Lower leg skin (tissue), 4 donors: ENCODE results near the gene SNRPD3. TPM values are rescaled to one million over a fixed set of nuclear protein-coding genes. Genes with fewer than 3 reads are reported as not detected.
"Not testable (repeated sequence)": the region's sequence is repeated elsewhere in the genome, so short reads cannot be mapped to it uniquely, and the experiment has no call there.

Experiments used
- DNase-seq, 2 donors: peaks; one replicate each; pipeline ENCODE4 v3.0.0-alpha.2; 2019; ENCODE audit warnings: low spot score in 2 of 2
- H3K4me3 ChIP-seq: fragments of 200-600 bp; sonication (generic); 2 replicates; pipeline ENCODE4 v1.5.1; 2017; ENCODE audit warnings: mild to moderate bottlenecking, low read depth; ENCODE audit not compliant: poor library complexity, severe bottlenecking
- CTCF ChIP-seq, 3 donors: fragments of 450-650 bp; IDR thresholded peaks; one replicate each; pipeline ENCODE4 v1.5.1; 2016; ENCODE audit warnings: antibody characterized with exemption in 3 of 3, mild to moderate bottlenecking in 3 of 3, moderate library complexity in 2 of 3
- POLR2A ChIP-seq, 2 donors: fragments of 450-650 bp; IDR thresholded peaks; one replicate each; pipeline ENCODE4 v1.6.1; 2016 to 2017; ENCODE audit warnings: antibody characterized with exemption in 2 of 2, mild to moderate bottlenecking in 1 of 2, moderate library complexity in 1 of 2
- WGBS, 2 donors: methylation state at CpG; one replicate each; pipeline ENCODE4 v1.1.5; 2018; 5-methylcytosine and 5-hydroxymethylcytosine counted together
- intact Hi-C: fragments of 100-400 bp; cut with DNase I; formaldehyde crosslinking; loops from one replicate; pipeline ENCODE4 v1.15.0; 2023; ENCODE audit warnings: low total_unique reads
- total RNA-seq, 4 donors: library from RNA; depleted of rRNA; stranded (reverse); fragments of >200 nt; gene quantifications; one replicate each; pipeline ENCODE4 v1.1.0, GENCODE V29; 2016

SNRPD3 gene
- total RNA-seq, 4 donors from 2014 or later, result 108 to 134 (median 116) TPM

- no peak overlapping the region for H3K4me3 ChIP-seq
- DNase-seq, result no peak
- intact Hi-C loops, result no loop called here
- 94 to 98% methylated on average over 3 to 4 of the region's 4 CpGs for WGBS, 2 donors
- TF ChIP-seq CTCF (IDR thresholded peaks at IDR 0.05), result no peak
- TF ChIP-seq POLR2A (IDR thresholded peaks at IDR 0.05), result no peak
These were observed 7.0 kb upstream of the SNRPD3 start for GRCh38 chr22:24548812-24549211.

- intact Hi-C loops, result no loop called here
- no peak overlapping the region for H3K4me3 ChIP-seq
- TF ChIP-seq POLR2A (IDR thresholded peaks at IDR 0.05) (no peak), CTCF (IDR thresholded peaks at IDR 0.05) (no peak)
- no peak for DNase-seq
- WGBS, 2 donors, result 82% methylated on average over 8 of the region's 8 CpGs
These were observed 5.5 kb upstream of the SNRPD3 start for GRCh38 chr22:24550028-24550901.

- no peak for DNase-seq
- no peak for TF ChIP-seq CTCF (IDR thresholded peaks at IDR 0.05)
- no peak for TF ChIP-seq POLR2A (IDR thresholded peaks at IDR 0.05)
- H3K4me3 ChIP-seq, result no peak overlapping the region
- WGBS, 2 donors, result 76 to 77% methylated on average over 6 of the region's 6 CpGs
- intact Hi-C loops, result no loop called here
These were observed 4.8 kb upstream of the SNRPD3 start for GRCh38 chr22:24550902-24551435.

- WGBS, 2 donors, result 81 to 91% methylated on average over 10 of the region's 10 CpGs
- DNase-seq, intact Hi-C loops, H3K4me3 ChIP-seq: not testable (repeated sequence)
These were observed 3.1 kb upstream of the SNRPD3 start for GRCh38 chr22:24552503-24553286.

- intact Hi-C loops, result no loop called here
- peak in 1 of 2 donors; percentile 19 for DNase-seq
- no peak for TF ChIP-seq CTCF (IDR thresholded peaks at IDR 0.05)
- H3K4me3 ChIP-seq, result peak overlapping the region; percentile 91
- 23 to 32% methylated on average over 7 to 10 of the region's 12 CpGs for WGBS, 2 donors
These were observed 2.0 kb upstream of the SNRPD3 start for GRCh38 chr22:24553597-24554312.
